ENCODE results near the gene CACNA1C.
"Not testable (repeated sequence)": the region's sequence is repeated elsewhere in the genome, so short reads cannot be mapped to it uniquely, and the experiment has no call there.

The CACNA1C gene

DNA sequence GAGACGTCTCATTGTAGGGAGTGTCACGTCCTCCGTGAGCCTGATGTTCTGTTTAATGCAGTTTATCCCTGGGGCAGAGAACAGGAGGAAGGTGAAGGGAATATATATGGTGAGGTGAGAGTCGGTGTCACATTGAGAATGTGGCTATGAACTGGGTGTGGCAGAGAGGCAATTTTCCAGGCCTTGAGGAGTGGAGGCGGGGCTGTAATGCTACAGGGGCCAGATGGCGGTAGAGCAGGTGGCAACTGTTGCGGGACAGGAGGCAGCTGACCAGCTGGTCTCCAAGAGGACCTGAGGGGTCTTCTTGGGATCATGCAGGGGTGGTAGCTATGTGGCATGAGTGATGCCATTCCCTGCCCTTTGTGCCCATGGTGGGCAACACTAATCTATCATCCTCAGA is 59.6 kb downstream of the CACNA1C start:
- DNase-seq (ENCODE audit: low spot score) = no peak

- no peak for DNase-seq (ENCODE audit: low spot score)
These were observed 60.5 kb downstream of the CACNA1C start for GRCh38 chr12:2113119-2113912.

DNA sequence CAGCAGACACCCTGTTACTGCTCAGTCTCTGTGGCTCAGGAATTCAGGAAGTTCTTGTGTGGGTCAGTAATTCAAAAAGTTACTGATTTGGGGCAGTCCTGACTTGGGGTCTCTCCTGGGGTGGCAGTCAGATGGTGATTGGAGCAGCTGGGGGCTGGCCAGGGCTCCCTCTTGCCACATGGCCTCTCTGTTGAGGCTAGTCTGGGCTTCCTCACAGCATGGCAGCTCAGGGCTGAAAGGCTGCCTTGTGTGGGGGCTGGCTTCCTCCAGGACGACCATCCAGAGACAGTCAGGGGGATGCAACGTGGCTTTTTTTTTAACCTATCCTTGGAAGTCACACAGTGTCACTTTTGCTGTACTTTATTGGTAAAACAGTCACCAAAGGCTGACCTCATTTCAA is 61.3 kb downstream of the CACNA1C start:
- no peak for DNase-seq (ENCODE audit: low spot score)

DNA sequence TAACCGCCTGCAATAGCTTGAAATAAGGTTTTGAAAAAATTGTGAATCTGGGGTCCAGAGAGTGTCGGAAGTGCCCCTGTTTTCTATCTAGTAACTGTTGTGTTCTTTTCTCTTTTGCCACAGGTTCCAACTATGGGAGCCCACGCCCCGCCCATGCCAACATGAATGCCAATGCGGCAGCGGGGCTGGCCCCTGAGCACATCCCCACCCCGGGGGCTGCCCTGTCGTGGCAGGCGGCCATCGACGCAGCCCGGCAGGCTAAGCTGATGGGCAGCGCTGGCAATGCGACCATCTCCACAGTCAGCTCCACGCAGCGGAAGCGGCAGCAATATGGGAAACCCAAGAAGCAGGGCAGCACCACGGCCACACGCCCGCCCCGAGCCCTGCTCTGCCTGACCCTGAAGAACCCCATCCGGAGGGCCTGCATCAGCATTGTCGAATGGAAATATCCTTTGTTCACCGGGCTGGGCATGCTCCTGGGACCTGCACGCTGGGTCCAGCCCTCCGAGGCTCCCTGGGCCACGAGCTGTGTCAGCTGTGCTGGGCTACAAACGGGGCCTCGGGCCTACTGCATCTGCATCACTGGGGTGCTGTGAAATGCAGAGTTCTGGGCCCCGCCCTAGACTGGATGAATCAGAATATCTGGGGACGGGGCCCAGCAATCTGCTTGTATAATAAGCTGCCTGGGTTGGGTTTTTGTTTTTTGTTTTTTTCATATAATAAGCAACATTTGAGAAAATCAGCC is 62.5 kb downstream of the CACNA1C start:
- no peak for DNase-seq (ENCODE audit: low spot score)

DNA sequence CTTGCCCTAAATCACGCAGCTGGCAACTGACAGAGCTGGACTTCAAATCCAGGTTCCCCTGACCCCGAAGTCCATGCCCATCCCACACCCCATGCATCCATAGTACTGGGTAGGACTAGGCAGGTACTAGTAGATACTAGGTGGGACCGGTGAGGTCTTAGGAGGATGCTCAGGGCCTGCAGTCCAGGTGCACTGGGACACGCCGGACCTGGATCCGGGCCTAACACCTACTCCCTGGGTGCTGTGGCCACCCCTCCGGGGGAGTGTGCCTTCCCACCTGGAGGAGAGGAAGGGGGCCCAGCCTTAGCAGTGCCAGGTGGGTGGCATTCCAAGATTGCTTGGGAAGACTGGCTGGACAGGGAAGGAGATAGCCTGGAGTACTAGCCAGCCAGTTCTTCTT is 64.8 kb downstream of the CACNA1C start:
- no peak for DNase-seq (ENCODE audit: low spot score)

GRCh38 chr12:2118061-2118460 is 65.3 kb downstream of the CACNA1C start:
- DNase-seq (ENCODE audit: low spot score) = no peak

DNA sequence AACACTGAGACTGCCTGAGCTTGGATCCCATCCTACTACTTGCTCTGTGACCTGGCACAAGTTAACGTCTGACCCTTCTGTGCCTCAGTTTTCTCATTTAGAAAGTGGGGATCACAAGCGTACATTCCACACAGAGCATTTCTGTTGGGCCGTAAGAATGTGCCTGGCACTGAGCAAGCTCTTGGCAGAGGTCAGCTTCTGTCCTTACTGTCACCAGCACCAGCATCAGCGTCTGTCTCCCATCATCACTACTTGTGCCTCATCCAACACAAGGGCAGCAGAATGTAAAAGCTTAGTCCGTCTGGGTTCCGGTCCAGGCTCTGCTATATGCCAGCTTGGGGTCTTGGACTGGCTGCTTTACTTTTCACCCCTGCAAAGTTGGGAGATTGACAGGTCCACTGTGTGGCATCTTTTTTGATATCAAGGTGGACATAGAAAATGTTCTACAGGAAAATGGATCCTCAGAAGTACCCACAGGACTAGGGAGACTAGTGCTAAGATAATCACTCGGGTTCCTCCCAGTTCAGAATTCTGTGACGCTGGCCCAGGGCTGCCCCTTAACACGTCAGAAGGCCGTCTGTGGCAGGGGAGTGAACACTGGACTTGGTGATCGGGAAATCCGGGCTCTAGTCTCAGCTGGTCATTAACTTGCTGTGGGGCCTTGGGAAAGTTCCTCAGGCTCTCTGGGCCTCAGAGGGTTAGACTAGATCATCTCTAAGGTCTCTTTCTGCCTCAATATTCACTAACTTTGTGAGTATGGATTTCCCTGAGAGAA is 65.9 kb downstream of the CACNA1C start:
- no peak for DNase-seq (ENCODE audit: low spot score)

- no peak for DNase-seq (ENCODE audit: low spot score)
These were observed 66.5 kb downstream of the CACNA1C start for GRCh38 chr12:2119266-2119665.

- no peak for DNase-seq (ENCODE audit: low spot score)
These were observed 68.4 kb downstream of the CACNA1C start for GRCh38 chr12:2120982-2121758.

DNA sequence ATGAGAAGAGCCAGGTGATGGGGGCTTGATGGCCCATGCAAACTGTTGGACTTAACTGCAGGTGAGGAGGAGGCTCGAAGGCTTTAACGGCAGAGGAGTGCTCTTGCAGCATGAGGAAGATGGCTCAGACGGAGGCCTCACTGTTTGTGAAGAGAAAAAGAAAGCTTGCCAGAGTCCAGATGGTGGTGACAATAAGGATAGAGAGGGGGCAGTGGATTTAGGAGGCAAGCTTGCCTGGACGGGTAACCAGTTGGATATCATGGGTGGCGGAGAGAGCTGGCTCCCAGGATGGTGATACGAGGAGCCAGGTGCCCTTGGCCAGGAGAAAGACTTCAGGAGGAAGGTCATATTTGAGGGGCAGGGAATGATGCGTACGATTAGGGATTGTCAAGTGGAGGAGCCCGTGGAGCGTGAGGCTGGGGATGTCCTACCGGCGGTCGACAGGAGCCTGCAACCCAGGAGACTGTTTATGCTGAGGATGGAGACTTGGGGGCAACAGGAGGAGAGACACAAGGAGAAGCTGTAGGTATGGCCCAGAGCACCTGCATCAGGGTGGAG is 71.8 kb downstream of the CACNA1C start:
- no peak for DNase-seq (ENCODE audit: low spot score)

GRCh38 chr12:2125651-2126522 is 73.1 kb downstream of the CACNA1C start:
- DNase-seq (ENCODE audit: low spot score) = no peak

GRCh38 chr12:2126676-2127406 is 74.1 kb downstream of the CACNA1C start:
- no peak for DNase-seq (ENCODE audit: low spot score)

DNA sequence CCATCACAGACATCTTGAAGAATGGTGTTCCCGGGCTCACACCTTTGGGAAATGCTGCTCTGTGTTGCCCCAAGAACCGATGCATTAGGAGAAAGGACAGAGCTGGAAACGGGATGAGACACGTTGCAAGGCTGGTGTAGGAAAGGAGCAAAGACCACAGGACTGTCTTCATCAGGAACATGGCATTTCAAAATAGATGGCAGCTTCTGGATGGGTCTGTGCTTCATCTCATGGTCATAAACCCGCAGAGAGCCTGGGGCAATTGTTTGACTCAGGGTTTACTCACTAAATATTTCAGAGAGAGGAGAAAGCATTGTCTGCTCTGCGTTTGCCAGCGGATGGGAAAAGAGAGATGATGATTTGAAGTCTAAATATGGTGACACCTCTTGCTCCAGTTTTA is 76.3 kb downstream of the CACNA1C start:
- DNase-seq (ENCODE audit: low spot score) = no peak

DNA sequence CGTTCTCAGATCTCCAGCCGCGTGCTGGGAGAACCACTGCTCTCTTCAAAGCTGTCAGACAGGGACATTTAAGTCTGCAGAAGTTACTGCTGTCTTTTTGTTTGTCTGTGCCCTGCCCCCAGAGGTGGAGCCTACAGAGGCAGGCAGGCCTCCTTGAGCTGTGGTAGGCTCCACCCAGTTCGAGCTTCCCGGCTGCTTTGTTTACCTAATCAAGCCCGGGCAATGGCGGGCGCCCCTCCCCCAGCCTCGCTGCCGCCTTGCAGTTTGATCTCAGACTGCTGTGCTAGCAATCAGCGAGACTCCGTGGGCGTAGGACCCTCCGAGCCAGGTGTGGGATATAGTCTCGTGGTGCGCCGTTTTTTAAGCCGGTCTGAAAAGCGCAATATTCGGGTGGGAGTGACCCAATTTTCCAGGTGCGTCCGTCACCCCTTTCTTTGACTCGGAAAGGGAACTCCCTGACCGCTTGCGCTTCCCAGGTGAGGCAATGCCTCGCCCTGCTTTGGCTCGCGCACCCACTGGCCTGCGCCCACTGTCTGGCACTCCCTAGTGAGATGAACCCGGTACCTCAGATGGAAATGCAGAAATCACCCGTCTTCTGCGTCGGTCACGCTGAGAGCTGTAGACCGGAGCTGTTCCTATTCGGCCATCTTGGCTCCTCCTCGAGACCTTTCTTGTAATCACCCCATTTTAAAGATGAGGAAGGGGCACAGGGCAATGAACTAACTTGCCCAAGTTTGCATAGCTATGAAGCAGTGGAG is 83.1 kb downstream of the CACNA1C start:
- DNase-seq (ENCODE audit: low spot score) = not testable (repeated sequence)

DNA sequence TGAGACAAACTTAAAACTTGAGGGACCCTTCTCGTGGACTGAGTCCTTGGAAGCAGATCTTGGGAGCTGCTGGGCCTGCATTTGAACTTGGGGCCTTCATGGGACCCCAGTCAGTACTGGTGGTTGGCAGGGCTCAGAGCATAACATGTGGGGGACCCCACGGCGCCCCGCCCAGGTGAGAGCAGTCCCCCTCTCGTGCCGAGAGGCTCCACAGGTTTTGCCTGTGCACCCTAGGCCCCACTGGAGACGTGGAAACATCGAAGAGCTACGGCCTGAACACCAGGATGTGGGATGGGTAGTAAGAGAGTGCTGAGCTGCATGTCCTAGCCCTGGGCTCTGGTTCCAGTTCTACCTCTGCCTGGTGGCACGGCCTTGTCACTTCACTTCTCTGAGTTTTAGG is 84.1 kb downstream of the CACNA1C start:
- DNase-seq (ENCODE audit: low spot score) = no peak

- no peak for DNase-seq (ENCODE audit: low spot score)
These were observed 84.9 kb downstream of the CACNA1C start for GRCh38 chr12:2137711-2138110.

DNA sequence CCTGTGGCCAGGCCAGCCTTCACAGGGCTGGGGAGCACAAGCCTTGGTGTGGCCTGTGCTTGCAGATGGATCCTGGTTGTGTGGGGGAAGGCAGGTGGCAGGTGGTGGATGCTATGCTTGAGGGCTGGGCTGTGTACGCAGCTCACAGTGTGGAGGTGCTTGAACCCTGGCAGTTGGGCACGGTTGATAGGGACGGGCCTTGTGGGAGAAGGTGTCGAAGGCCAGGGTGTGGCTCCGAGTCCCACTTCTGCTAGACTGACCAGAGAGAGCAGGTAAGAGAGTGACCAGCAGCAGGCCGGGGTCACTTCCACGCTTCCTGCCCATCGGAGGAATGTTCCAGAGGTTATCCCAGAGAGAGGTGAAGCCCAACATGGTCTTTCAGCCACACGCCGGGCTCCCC is 85.5 kb downstream of the CACNA1C start:
- DNase-seq (ENCODE audit: low spot score) = no peak

- DNase-seq (ENCODE audit: low spot score) = no peak
These were observed 86.1 kb downstream of the CACNA1C start for GRCh38 chr12:2138871-2139308.

GRCh38 chr12:2139651-2140050 is 86.9 kb downstream of the CACNA1C start:
- DNase-seq (ENCODE audit: low spot score) = no peak
